NCI-H524 (cell line): Measurements from ENCODE around the gene GALNT3.

Experiments
- DNase-seq, 2 experiments: peaks; one replicate each; lab custom pipeline; 2025; lab: John Stamatoyannopoulos, UW

Gene GALNT3

DNA sequence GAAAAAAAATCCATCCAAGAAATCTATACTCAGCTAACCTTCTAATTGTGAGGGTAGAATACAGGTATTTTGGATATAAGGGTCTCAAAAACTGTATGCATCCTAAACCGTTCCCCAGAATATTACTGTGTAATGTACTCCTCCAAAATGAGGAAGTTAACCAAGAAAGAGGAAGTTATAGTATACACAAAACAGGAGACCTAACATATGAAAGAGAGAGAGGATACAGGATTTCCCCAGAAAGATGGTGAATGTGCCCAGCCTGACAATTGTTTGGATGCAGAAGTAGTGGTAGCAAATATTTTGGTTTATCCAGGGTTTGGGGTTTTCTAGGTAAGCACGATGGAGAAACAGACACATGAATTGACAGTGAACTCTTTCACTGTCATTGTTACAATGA lies 50.6 kb downstream of the GALNT3 start:
- no peak for DNase-seq

DNA sequence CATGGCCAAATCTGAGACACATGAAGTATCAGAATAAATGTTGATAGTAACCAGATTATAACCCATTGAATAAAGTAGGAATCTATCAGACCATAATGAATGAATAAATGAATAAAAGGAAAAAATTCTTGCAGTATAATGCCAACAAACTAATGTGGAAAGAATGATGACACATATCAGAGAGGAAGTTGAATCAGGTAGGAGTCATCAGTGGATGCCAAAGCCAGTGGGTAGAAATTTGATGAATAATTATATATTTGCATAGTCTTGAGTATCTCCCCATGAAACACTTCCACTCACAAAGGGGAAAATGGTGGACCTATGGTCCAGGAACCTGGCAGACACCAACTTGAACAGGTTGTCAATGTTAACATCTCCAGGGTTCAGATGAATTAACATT lies 68.6 kb downstream of the GALNT3 start:
- DNase-seq, result no peak

DNA sequence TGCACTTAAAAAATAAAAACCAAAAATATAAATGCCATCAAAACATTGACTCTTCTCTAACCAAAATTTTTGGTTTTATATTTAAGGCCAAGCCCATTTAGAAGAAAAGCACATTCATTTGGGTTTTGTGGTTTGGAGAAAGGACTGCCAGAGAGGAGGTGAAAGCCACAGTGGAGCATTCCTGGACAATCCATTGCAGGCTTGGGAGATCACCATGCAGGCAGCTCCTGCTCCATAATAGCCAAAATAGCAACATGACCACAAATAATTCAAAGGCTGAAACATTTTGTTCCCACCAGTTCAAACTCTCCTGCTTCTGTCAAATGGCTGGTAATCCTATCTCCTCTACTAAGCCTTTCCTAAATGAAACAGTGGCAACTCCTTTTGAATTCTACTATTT lies 73.5 kb downstream of the GALNT3 start:
- DNase-seq, result no peak

DNA sequence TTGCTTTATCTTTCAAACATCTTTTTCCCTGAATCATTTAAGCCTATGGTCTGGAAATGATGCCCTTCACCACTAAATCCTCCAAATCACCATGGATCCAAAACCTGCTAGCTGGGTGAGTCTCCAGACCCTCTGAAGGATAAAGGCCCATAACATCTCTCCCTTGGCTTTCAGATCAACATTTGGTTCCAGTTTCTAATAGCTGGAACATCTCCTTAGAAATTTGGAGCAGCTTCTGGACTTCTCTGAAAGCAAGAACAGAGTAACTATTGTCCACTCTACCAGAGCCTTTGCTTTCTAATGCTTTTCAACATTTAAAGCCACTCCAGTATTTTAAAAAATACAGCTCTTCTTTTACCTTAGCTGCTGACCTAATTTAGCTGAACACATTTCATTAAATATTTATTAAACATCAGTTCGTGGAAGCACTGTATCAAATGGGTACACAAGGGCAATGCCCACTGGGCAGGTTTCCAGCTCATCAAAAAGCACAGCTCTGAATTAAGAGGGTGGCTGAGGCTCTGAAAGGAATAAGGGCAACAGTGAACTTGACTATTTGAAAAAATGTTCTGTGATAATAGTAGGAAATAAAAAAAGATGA lies 75.3 kb downstream of the GALNT3 start:
- DNase-seq, result no peak

DNA sequence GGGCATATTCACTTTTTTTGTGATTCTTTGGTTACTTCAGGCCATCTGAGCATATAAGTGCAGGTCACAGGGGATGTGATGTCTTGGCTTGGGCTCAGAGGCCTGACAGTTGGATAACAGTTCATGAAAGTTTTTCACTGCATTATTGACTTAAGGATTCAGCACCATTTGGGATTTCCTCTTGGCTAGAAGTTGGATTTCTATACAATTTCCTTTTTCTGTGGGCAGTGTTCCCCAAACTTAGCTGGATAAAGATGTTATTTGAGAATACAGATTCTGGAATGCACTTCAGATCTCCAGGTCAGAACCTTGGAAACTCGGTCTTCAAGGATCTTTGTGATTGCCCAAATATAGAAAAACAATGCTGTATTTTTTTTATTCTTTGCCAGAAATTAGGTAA lies 78.0 kb downstream of the GALNT3 start:
- DNase-seq, result no peak

DNA sequence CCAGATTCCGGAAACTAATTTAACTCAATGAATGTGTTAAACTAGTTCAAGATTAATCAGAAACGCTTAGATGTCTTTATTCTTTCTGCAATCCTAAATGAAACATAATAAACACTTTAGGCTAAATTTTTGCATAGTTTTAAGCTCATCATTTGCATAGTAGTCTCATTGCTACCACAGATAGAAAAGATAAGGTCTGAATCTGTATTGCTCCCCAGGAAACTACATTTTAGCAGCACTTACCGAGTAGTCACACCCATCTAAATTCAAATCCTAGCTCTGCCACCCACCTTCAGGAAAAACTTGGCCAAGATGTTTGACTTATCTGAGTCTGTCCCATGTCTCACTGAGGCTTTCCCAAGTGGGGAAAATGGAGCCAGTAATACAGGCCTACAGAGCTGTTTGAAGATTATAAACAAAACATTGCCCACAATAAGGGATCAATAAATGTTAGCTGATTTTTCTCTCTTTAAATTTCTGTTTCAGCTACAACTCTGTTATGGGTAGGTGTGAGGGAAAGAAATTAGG lies 87.0 kb downstream of the GALNT3 start:
- no peak for DNase-seq

DNA sequence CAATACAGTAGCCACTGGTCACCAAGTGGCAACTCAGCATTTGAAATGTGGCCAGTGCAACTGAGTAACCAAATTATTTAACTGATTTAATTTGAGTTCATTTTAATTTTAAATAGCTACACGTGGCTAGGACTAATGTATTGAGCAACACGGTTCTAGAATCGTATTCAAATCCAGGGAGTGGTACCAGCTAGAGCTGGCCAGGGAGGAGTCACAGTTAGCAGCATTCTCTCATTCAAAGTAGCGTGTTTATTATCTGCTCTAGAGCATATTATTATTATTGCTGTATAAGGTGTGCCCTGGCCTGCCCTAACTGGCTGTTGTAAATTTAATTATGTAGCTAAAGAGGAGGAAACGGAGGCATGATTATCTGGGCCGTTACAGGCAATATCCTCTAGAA lies 92.9 kb downstream of the GALNT3 start:
- DNase-seq, result no peak

DNA sequence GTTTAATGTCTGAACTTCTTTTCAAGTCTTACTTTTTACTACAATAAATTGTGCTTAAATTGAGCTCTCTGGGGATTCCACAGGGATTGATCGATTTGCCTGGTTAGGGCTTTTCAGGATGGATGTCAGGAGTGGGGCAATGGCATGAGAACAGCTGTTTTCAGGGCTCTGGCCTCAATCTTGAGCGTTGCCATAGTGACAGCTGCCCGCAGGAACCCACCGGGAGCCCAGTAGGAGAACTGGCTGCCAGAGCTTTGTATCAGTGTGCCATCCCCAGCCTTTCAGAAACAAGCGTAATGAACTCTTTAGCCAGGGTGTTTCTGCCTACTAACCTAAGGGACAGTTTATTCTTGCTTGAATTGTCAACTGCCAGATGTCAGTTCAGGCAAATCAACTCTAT lies 93.5 kb downstream of the GALNT3 start:
- peak in 1 of 2 experiments; percentile 68 for DNase-seq

DNA sequence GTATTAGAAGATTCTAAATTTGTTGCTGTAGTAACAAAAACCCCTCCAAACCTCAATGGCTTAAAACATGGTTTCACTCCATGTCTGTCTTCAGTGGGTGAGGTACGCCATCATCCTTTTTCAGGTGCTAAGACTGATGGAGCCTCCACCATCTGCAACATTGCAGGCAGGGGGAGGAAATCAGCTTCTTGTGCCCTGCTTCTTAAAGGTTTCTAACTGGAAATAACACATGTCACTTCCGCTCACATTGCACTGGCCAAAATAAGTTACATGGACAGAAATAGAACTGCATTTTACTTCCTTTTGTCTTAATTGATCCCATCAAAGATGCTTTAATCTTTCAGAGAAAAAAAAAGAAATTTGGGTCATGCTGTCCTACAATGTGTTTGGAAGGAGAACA lies 94.1 kb downstream of the GALNT3 start:
- DNase-seq, result peak in 1 of 2 experiments; percentile 3

DNA sequence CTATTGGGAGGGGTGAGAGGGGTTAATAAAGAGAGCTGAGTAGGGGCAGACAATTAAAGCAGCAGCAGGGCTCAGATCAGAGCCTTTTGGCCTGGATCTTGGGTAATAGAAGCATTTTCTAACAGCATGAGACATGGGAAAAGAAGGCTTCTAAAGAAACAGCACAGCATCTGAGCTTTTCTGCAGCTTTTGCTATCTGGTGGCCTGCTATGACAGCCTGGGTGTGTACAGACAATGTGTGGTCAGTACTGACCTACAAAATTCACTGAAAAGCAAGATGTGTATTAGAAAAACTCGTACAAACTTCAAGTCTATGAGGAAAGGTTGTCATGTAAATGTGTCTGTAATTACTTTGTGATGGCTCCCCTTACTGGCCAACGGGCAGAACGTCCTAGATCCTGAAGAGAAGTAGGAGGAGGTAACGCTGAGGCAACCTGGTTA lies 95.6 kb downstream of the GALNT3 start:
- peak; percentile 24 to 58 for DNase-seq

DNA sequence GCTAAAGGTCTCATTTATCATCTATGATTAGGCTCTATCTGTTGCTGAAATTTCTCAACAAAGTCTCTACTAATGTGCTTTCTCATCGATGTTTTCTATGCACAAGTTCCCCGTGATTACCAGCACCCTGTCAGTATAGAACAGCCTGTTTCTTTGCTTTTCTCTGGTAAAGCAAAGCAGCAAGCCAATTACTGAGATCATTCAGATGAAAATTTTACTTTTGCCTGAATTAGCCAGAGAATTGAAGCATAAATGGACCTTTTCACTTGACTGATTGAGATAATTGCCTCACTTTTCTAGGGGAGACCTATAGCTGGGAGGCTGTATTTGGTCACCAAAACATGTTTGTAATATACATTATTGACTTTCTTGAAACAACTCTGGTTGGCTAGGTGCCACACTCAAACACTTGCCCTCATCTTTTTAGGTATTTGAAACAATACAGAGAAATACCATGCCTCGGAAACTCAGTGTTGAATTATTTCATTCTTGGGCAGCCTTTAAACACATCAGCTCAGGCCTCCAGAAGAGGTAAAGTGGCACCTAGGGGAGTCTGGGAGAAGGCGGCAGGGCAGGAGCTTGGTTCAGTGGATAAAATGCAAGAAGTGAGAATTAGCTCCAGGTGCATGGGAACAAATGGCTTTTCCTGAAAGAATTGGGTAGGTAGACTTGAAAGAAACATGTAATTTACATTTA lies 96.2 kb downstream of the GALNT3 start:
- no peak for DNase-seq
